ENCODE measurements around the gene PLEKHM2.
A peak's percentile ranks its signal among the peaks of the same experiment; 100 is the strongest.

Gene PLEKHM2

DNA sequence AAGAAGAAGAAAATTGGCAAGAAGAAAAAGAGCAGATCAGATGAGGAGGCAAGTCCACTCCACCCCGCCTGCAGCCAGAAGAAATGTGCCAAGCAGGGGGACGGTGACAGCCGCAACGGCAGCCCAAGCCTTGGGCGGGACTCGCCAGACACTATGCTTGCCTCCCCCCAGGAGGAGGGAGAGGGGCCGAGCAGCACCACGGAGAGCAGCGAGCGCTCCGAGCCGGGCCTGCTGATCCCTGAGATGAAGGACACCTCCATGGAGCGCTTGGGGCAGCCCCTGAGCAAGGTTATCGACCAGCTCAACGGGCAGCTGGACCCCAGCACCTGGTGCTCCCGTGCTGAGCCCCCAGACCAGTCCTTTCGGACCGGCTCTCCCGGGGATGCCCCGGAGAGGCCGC, 42.9 kb downstream of the PLEKHM2 start:
- no peak for DNase-seq

GRCh38 chr1:15727424-15727823, 43.3 kb downstream of the PLEKHM2 start:
- no peak for DNase-seq

DNA sequence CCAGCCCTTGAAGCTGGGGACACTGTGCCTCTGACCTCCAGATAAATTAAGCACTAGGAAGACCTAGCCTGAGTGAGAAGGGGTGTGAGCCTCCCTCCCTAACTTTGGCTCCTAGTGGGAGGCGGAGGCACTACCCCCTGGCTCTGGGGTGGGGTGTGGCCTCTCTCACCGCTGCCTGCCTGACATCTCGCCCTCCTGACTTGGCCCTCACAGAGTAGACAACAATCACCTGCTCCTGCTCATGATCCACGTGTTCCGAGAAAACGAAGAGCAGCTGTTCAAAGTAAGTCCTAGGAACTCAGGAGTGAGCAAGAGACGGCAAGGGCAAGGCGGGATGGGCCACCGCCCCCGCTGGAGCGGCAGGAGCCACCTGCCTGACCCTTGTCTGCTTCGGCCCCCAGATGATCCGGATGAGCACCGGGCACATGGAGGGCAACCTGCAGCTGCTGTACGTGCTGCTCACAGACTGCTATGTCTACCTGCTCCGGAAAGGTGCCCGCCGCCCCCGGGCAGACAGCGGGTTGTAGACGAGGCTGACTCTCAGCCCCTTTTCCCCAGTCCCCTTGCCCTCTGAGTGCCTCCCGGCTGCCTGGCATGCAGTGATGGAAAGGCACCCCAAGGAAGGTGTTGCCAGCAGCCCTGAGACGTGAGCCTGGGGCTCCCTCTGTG, 43.9 kb downstream of the PLEKHM2 start:
- peak in 1 of 2 experiments; percentile 45 for DNase-seq

DNA sequence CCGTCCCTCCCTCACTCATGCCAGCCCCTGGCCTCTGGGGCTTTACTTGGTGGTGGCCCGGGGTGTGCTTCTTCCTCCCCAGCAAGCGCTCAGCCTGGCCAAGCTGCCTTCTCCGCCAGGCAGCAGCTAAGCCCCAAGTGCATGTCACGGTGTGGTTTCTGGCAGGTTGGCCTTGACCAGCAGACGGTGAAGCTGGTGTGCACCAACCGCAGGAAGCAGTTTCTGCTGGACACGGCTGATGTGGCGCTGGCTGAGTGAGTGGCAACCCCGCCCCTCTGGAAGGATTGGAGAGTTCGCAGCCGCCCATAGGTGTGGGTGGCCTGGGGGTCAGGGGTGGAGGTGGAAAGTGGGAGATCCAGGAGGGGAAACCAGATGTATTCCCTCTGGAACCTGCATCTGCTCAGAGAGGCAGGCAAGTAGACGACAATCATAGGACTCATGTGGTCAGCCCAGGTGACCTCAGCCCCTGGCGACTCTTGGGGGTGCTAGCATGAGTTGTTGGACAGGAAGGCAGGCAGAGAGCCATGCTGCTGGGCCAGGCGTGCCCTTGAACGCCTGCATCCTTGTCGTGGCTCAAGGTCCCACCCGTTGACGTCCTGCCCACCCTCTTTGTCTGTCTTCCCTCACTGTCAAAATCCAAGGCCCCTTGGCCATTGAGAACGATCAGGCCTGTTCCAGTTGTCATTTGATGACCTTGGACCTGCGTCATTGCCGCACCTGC, 45.0 kb downstream of the PLEKHM2 start:
- DNase-seq = no peak

- no peak for DNase-seq
Observed at GRCh38 chr1:15730423-15730822, 46.3 kb downstream of the PLEKHM2 start.

GRCh38 chr1:15730936-15731335, 46.8 kb downstream of the PLEKHM2 start:
- DNase-seq = no peak

GRCh38 chr1:15731735-15732685, 47.9 kb downstream of the PLEKHM2 start:
- no peak for DNase-seq

GRCh38 chr1:15732686-15733081, 48.6 kb downstream of the PLEKHM2 start:
- DNase-seq = no peak

GRCh38 chr1:15733218-15733725, 49.2 kb downstream of the PLEKHM2 start:
- DNase-seq = no peak

DNA sequence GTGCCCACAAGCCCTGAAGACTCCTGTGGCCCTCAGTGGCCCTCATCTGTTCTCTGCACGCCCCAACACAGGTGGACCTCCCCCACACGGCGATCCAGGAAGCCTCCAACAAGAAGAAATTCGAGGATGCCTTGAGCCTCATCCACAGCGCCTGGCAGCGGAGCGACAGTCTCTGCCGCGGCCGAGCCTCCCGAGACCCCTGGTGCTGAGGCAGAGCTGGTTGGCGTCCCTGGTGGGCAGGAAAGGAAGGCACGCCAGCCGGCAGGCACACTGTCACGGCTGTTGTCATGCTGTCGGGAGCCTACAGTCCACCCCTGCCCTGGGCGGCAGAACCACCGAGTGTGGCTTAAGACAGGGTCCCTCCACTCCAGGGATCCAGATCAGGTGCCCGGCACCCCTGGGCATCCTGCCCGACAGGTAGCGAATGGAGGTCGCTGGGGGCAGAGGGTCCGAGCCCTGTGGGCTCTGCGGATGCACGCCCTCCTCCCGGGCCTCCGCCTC, 49.7 kb downstream of the PLEKHM2 start:
- no peak for DNase-seq

- no peak for DNase-seq
Observed at GRCh38 chr1:15734296-15734695, 50.2 kb downstream of the PLEKHM2 start.

- DNase-seq = no peak
Observed at GRCh38 chr1:15734901-15735300, 50.8 kb downstream of the PLEKHM2 start.

DNA sequence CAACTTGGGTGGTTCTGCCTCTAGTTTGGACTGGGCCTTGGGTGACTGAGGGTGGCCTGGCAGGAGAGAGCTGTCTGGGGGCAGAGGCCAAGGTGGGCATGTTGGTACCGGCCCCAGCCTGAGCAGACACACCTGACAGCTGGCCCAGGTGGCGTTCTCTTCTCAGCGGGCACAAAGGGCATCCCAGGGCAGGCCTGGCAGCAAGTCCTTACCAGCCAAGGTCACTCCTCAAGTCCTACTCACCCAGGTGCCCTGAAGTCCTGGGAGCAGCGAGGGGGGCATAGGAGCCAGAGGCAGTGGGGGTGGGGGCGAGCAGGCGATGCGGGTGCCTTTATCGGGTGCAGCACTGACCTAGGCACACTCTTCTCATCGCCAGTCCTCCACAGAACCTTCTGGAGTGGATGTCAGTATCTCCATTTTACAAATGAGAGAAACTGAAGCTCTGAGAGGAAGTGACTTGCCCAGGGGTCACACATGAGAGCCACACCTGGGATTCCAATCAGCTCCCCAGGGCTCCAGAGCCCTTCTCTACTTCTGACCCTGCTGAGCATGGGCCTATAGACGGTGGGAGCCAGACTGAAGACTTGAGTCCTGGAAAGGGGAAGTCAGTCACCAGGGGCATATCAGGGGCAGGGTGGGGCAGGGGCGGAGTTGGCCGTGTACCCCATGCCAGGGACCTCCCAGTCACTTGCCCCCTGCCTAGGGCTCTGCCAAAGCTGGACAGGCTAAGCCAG, 51.4 kb downstream of the PLEKHM2 start:
- no peak for DNase-seq

- peak; percentile 81 to 87 for DNase-seq
Observed at GRCh38 chr1:15736038-15736891, 52.1 kb downstream of the PLEKHM2 start, which contains the start of gene SLC25A34. SLC25A34 (plus strand) TSS chr1:15736258; CDS start chr1:15736486, 228 bp downstream.

- DNase-seq = no peak
Observed at GRCh38 chr1:15736892-15737261, 52.8 kb downstream of the PLEKHM2 start.

DNA sequence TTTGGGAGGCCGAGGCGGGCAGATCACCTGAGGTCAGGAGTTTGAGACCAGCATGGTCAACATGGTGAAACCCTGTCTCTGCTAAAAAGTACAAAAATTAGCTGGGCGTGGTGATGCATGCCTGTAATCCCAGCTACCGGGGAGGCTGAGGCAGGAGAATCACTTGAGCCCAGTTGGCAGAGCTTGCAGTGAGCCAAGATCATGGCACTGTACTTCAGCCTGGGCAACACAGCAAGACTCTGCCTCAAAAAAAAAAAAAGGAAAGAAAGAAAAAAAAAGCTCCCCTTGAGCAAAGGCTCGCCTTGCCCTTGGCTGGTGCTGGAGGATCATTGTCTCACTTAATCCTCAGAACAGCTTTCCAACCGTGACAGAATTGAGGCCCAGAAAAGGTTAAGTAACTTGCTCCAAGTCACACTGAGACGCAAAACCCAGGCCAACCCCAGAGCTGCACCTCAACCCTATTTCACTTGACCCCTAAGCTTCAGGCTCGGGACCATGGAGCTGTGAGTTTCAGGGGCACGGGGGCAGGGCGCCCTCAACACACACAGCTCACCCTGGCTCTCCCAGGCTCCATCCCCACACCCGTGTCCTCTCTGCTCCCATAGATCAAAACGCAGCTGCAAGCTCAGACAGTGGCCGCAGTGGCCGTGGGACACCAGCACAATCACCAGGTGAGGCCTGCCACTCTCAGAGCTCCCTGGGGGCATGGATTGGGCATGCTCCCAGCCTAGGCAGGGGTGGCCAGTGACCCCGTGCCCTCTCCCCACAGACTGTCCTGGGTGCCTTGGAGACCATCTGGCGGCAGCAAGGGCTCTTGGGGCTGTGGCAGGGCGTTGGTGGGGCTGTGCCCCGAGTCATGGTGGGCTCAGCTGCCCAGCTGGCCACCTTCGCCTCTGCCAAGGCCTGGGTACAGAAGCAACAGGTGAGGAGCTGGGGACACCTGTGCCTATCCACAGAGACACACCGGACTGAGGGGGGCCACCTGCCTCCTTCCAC, 53.5 kb downstream of the PLEKHM2 start:
- DNase-seq = no peak

GRCh38 chr1:15738416-15739113, 54.4 kb downstream of the PLEKHM2 start:
- no peak for DNase-seq

DNA sequence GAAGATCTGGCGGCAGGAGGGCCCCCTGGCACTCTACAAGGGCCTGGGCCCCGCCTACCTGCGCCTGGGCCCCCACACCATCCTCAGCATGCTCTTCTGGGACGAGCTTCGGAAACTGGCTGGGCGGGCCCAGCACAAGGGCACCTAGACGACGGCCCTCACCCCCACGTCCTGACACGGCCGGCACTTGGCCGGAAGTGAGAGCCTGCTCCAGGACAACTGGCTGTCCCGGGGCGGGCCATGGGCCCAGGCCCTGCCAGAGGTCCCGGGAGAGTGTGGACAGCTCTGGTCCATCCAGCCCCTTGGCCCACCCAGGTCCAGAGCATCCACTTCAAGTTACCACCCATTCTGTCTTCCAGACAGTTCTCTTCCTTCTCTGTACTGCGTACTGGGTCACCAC, 55.1 kb downstream of the PLEKHM2 start:
- DNase-seq = no peak

DNA sequence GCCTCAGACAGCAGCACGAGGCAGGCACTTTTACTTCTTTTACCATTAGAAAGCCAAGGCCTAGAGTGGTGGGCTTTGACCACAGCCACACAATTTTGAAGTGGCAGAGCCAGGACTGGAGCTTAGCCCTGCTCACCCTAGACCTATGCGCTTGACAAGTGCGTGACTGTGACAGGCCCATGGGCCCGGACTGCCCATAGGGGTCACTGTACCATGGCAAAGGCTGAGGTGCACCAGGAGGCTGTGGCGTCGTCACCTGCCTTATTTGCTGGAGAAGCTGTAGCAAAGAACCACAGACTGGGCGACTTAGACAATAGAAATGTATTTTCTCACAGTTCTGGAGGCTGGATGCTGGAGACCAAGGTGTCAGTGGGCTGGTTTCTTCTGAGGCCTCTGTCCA, 55.6 kb downstream of the PLEKHM2 start:
- DNase-seq = peak in 1 of 2 experiments; percentile 6
